ENCODE data around the gene TEX10.

GRCh38 chr9:100292414-100292813 is 60.3 kb downstream of the TEX10 start:
- TF ChIP-seq MYC (CRISPR knock-in tag; IDR thresholded peaks at IDR 0.05; ENCODE audit: borderline replicate concordance), result no peak
- no peak for TF ChIP-seq ZMYM3 (CRISPR knock-in tag; IDR thresholded peaks at IDR 0.05)
- no peak for TF ChIP-seq ZBTB44 (CRISPR knock-in tag; IDR thresholded peaks at IDR 0.05)
- TF ChIP-seq ZZZ3 (CRISPR knock-in tag; IDR thresholded peaks at IDR 0.05; ENCODE audit: borderline replicate concordance), result no peak
- TF ChIP-seq ATRX (CRISPR knock-in tag; IDR thresholded peaks at IDR 0.05; ENCODE audit: borderline replicate concordance), result no peak
- no peak for TF ChIP-seq ZNF616 (CRISPR knock-in tag; IDR thresholded peaks at IDR 0.05; ENCODE audit: low read depth)
- TF ChIP-seq CTCF (CRISPR knock-in tag; IDR thresholded peaks at IDR 0.05), result no peak
